ENCODE measurements around the gene KRT82.
"Not testable (repeated sequence)": the region's sequence is repeated elsewhere in the genome, so short reads cannot be mapped to it uniquely, and the experiment has no call there.

KRT82 gene

GRCh38 chr12:52405922-52406385, at the start of gene KRT82:
KRT82 (minus strand) TSS chr12:52406335; CDS start chr12:52406277, 58 bp downstream.
- DNase-seq (ENCODE audit: low read depth): no peak

- no peak for DNase-seq (ENCODE audit: low read depth)
Measured at GRCh38 chr12:52455821-52456220, 49.7 kb upstream of the KRT82 start.

GRCh38 chr12:52454411-52455201, 48.5 kb upstream of the KRT82 start:
- DNase-seq (ENCODE audit: low read depth): no peak

- DNase-seq (ENCODE audit: low read depth): no peak
Measured at GRCh38 chr12:52452101-52452500, 46.0 kb upstream of the KRT82 start, which contains the start of gene KRT6B. KRT6B (minus strand) TSS chr12:52452146; CDS start chr12:52452078, 68 bp downstream.

- DNase-seq (ENCODE audit: low read depth): no peak
Measured at GRCh38 chr12:52448228-52448627, 42.1 kb upstream of the KRT82 start.

GRCh38 chr12:52447196-52447595, 41.1 kb upstream of the KRT82 start:
- DNase-seq (ENCODE audit: low read depth): not testable (repeated sequence)

- DNase-seq (ENCODE audit: low read depth): no peak
Measured at GRCh38 chr12:52446367-52447045, 40.4 kb upstream of the KRT82 start.

GRCh38 chr12:52445876-52446275, 39.7 kb upstream of the KRT82 start:
- no peak for DNase-seq (ENCODE audit: low read depth)

- DNase-seq (ENCODE audit: low read depth): no peak
Measured at GRCh38 chr12:52444647-52445595, 38.8 kb upstream of the KRT82 start.

GRCh38 chr12:52443966-52444365, 37.8 kb upstream of the KRT82 start:
- DNase-seq (ENCODE audit: low read depth): no peak

GRCh38 chr12:52442600-52443061, 36.5 kb upstream of the KRT82 start:
- no peak for DNase-seq (ENCODE audit: low read depth)

- no peak for DNase-seq (ENCODE audit: low read depth)
Measured at GRCh38 chr12:52441320-52441911, 35.3 kb upstream of the KRT82 start.

GRCh38 chr12:52440821-52441319, 34.7 kb upstream of the KRT82 start:
- DNase-seq (ENCODE audit: low read depth): no peak

GRCh38 chr12:52439845-52440244, 33.7 kb upstream of the KRT82 start:
- DNase-seq (ENCODE audit: low read depth): no peak

- DNase-seq (ENCODE audit: low read depth): no peak
Measured at GRCh38 chr12:52439420-52439819, 33.3 kb upstream of the KRT82 start.

GRCh38 chr12:52438305-52439301, 32.5 kb upstream of the KRT82 start:
- DNase-seq (ENCODE audit: low read depth): no peak

- DNase-seq (ENCODE audit: low read depth): no peak
Measured at GRCh38 chr12:52437508-52437907, 31.4 kb upstream of the KRT82 start.

GRCh38 chr12:52436828-52437474, 30.8 kb upstream of the KRT82 start:
- no peak for DNase-seq (ENCODE audit: low read depth)

- no peak for DNase-seq (ENCODE audit: low read depth)
Measured at GRCh38 chr12:52436000-52436827, 30.1 kb upstream of the KRT82 start.
